HG03159 (cell line): Measurements from ENCODE around the gene ZSCAN5A.
"Not testable (repeated sequence)": the region's sequence is repeated elsewhere in the genome, so short reads cannot be mapped to it uniquely, and the experiment has no call there.

Experiments used
- ATAC-seq: cut with Tn5 transposase; IDR thresholded peaks from one replicate; pipeline ENCODE4 v1.9.1; 2021; ENCODE audit warnings: mild to moderate bottlenecking, moderate library complexity; ENCODE audit not compliant: unreplicated experiment

The ZSCAN5A gene

GRCh38 chr19:56217039-56217949 lies 97.3 kb downstream of the ZSCAN5A start:
- ATAC-seq: no peak

- ATAC-seq: no peak
These were observed 102.9 kb downstream of the ZSCAN5A start for GRCh38 chr19:56211718-56212117.

GRCh38 chr19:56210036-56210435 lies 104.6 kb downstream of the ZSCAN5A start:
- ATAC-seq: not testable (repeated sequence)

- no peak for ATAC-seq
These were observed 105.5 kb downstream of the ZSCAN5A start for GRCh38 chr19:56209091-56209490.

- ATAC-seq: not testable (repeated sequence)
These were observed 107.1 kb downstream of the ZSCAN5A start for GRCh38 chr19:56207581-56207980.

- no peak for ATAC-seq
These were observed 112.7 kb downstream of the ZSCAN5A start, which contains the start of gene ZSCAN5C for GRCh38 chr19:56201973-56202372. ZSCAN5C (plus strand) TSS chr19:56202273; CDS start chr19:56205914, 3,641 bp downstream.

GRCh38 chr19:56199687-56200086 lies 115.0 kb downstream of the ZSCAN5A start:
- ATAC-seq: no peak

GRCh38 chr19:56197646-56198045 lies 117.0 kb downstream of the ZSCAN5A start, which contains the start of gene ZSCAN5B:
ZSCAN5B (minus strand) TSS chr19:56197783; CDS start chr19:56193052, 4,731 bp downstream.
- ATAC-seq: not testable (repeated sequence)

GRCh38 chr19:56193981-56194640 lies 120.5 kb downstream of the ZSCAN5A start:
- ATAC-seq: no peak

- ATAC-seq: no peak
These were observed 122.9 kb downstream of the ZSCAN5A start for GRCh38 chr19:56191711-56192110.

GRCh38 chr19:56191115-56191514 lies 123.5 kb downstream of the ZSCAN5A start:
- no peak for ATAC-seq

GRCh38 chr19:56189785-56190184 lies 124.9 kb downstream of the ZSCAN5A start:
- ATAC-seq: no peak

- ATAC-seq: no peak
These were observed 136.9 kb downstream of the ZSCAN5A start for GRCh38 chr19:56177564-56178243.

- ATAC-seq: no peak
These were observed 137.8 kb downstream of the ZSCAN5A start for GRCh38 chr19:56176881-56177280.

GRCh38 chr19:56176310-56176709 lies 138.3 kb downstream of the ZSCAN5A start:
- not testable (repeated sequence) for ATAC-seq

GRCh38 chr19:56175861-56176307 lies 138.8 kb downstream of the ZSCAN5A start, which contains the start of gene GALP:
GALP (plus strand) TSS chr19:56176008; CDS start chr19:56177109, 1,101 bp downstream.
- ATAC-seq: not testable (repeated sequence)

- ATAC-seq: no peak
These were observed 140.1 kb downstream of the ZSCAN5A start for GRCh38 chr19:56174550-56174949.

- no peak for ATAC-seq
These were observed 140.6 kb downstream of the ZSCAN5A start for GRCh38 chr19:56174086-56174485.
